Loucy (cell line): Measurements from ENCODE around the gene ATP8A2.

Experiments
- H2AFZ ChIP-seq: fragments of 200-600 bp; sonication (generic); 2 replicates; pipeline ENCODE4 v1.6.0; 2016; ENCODE audit warnings: antibody characterized with exemption, mild to moderate bottlenecking, low read length, moderate library complexity
- H3F3A ChIP-seq: fragments of 200-600 bp; 2 replicates; pipeline ENCODE4 v1.6.0; 2016; ENCODE audit warnings: antibody characterized with exemption, low read depth, mild to moderate bottlenecking
- H3K27me3 ChIP-seq: fragments of 200-600 bp; sonication (generic); 2 replicates; pipeline ENCODE4 v1.6.1; 2014; ENCODE audit warnings: low read length, mild to moderate bottlenecking; ENCODE audit not compliant: insufficient read depth, poor library complexity, severe bottlenecking
- H3K36me3 ChIP-seq: fragments of 200-600 bp; sonication (generic); 2 replicates; pipeline ENCODE4 v1.6.1; 2016; ENCODE audit warnings: low read length; ENCODE audit not compliant: insufficient read depth
- H3K4me1 ChIP-seq: fragments of 200-600 bp; sonication (generic); 2 replicates; pipeline ENCODE4 v1.5.1; 2014; ENCODE audit warnings: low read length, mild to moderate bottlenecking; ENCODE audit not compliant: insufficient read depth, poor library complexity, severe bottlenecking
- H3K4me2 ChIP-seq: fragments of 200-600 bp; sonication (generic); 2 replicates; pipeline ENCODE4 v1.6.0; 2014; ENCODE audit warnings: antibody characterized with exemption, low read length, low read depth, mild to moderate bottlenecking; ENCODE audit not compliant: poor library complexity, severe bottlenecking
- H3K4me3 ChIP-seq: fragments of 200-600 bp; sonication (generic); 2 replicates; pipeline ENCODE4 v1.5.1; 2014; ENCODE audit warnings: low read length, mild to moderate bottlenecking, mixed read lengths; ENCODE audit not compliant: poor library complexity, severe bottlenecking
- H3K79me2 ChIP-seq: fragments of 200-600 bp; sonication (generic); 2 replicates; pipeline ENCODE4 v1.6.1; 2014; ENCODE audit warnings: low read length; ENCODE audit not compliant: insufficient read depth
- H3K9ac ChIP-seq: fragments of 200-600 bp; sonication (generic); 2 replicates; pipeline ENCODE4 v1.6.0; 2014; ENCODE audit warnings: mild to moderate bottlenecking, low read depth, low read length, moderate library complexity; ENCODE audit not compliant: poor library complexity, severe bottlenecking
- H3K9me2 ChIP-seq: fragments of 200-600 bp; sonication (generic); replicated peaks from 2 replicates; pipeline ENCODE4 v1.6.1; 2016; ENCODE audit warnings: low read depth, low read length, mixed read lengths
- H3K9me3 ChIP-seq: fragments of 200-600 bp; sonication (generic); 2 replicates; pipeline ENCODE4 v1.6.1; 2014; ENCODE audit warnings: mild to moderate bottlenecking, antibody characterized with exemption, low read length, low read depth; ENCODE audit not compliant: insufficient read depth
- H4K20me1 ChIP-seq: fragments of 200-600 bp; sonication (generic); 2 replicates; pipeline ENCODE4 v1.6.0; 2014; ENCODE audit warnings: antibody characterized with exemption, low read length, mild to moderate bottlenecking; ENCODE audit not compliant: insufficient read depth, poor library complexity, severe bottlenecking
- CTCF ChIP-seq: fragments of 200-600 bp; sonication (generic); conservative IDR thresholded peaks from 2 replicates; pipeline ENCODE4 v1.5.1; 2014; ENCODE audit warnings: mild to moderate bottlenecking, antibody characterized with exemption, low read length
- EZH2phosphoT487 ChIP-seq: fragments of 200-600 bp; IDR thresholded peaks from 2 replicates; pipeline ENCODE4 v1.6.1; 2018; ENCODE audit warnings: antibody characterized with exemption, mild to moderate bottlenecking, moderate library complexity, borderline replicate concordance

Gene ATP8A2

GRCh38 chr13:25990801-25991200 is 619.0 kb downstream of the ATP8A2 start:
- H2AFZ ChIP-seq = no peak overlapping the region
- H3K4me3 ChIP-seq = no peak overlapping the region
- TF ChIP-seq EZH2phosphoT487 (no peak), CTCF (no peak)
- peaks cover 10% of the 10 kb centered on the region; the same call in 1 of the 2 replicates for H3K9me3 ChIP-seq
- no peaks in the 10 kb centered on the region for H3F3A ChIP-seq
- no peak overlapping the region for H3K4me2 ChIP-seq
- H3K9me2 ChIP-seq = no peaks in the 10 kb centered on the region
- H4K20me1 ChIP-seq = no peaks in the 10 kb centered on the region
- H3K36me3 ChIP-seq = no peaks in the 10 kb centered on the region
- no peaks in the 10 kb centered on the region for H3K79me2 ChIP-seq
- peaks cover 6% of the 10 kb centered on the region for H3K4me1 ChIP-seq
- H3K9ac ChIP-seq = no peak overlapping the region
- no peaks in the 10 kb centered on the region for H3K27me3 ChIP-seq

GRCh38 chr13:25992076-25992475 is 620.3 kb downstream of the ATP8A2 start:
- no peaks in the 10 kb centered on the region for H3F3A ChIP-seq
- no peak overlapping the region for H3K4me3 ChIP-seq
- H3K27me3 ChIP-seq = no peaks in the 10 kb centered on the region
- no peak overlapping the region for H3K4me2 ChIP-seq
- no peak overlapping the region for H2AFZ ChIP-seq
- H3K9ac ChIP-seq = no peak overlapping the region
- H3K79me2 ChIP-seq = no peaks in the 10 kb centered on the region
- H3K36me3 ChIP-seq = no peaks in the 10 kb centered on the region
- TF ChIP-seq CTCF = no peak
- no peak for TF ChIP-seq EZH2phosphoT487
- no peaks in the 10 kb centered on the region for H4K20me1 ChIP-seq
- peaks cover 6% of the 10 kb centered on the region for H3K4me1 ChIP-seq
- no peaks in the 10 kb centered on the region for H3K9me2 ChIP-seq
- peaks cover 12% of the 10 kb centered on the region; the same call in 1 of the 2 replicates for H3K9me3 ChIP-seq

- Histone ChIP-seq H3K9ac (no peak overlapping the region), H3K27me3 (no peaks in the 10 kb centered on the region), H2AFZ (peak overlapping the region; percentile 64; the same call in 1 of the 2 replicates), H3K4me1 (peaks cover 11% of the 10 kb centered on the region), H4K20me1 (no peaks in the 10 kb centered on the region), H3K9me2 (no peaks in the 10 kb centered on the region), H3K79me2 (0 out of 2 replicates have a peak, but pooled peaks cover 6% of the 10 kb centered on the region), H3F3A (no peaks in the 10 kb centered on the region), H3K36me3 (no peaks in the 10 kb centered on the region), H3K4me2 (peak overlapping the region; percentile 27), H3K4me3 (no peak overlapping the region), H3K9me3 (peaks cover 9% of the 10 kb centered on the region; the same call in 1 of the 2 replicates)
- TF ChIP-seq CTCF (no peak), EZH2phosphoT487 (no peak)
These were observed 635.7 kb downstream of the ATP8A2 start for GRCh38 chr13:26007261-26008125.
